Loucy (cell line): ENCODE measurements around the gene ITGA11.

Experiments used
- H2AFZ ChIP-seq: fragments of 200-600 bp; sonication (generic); 2 replicates; pipeline ENCODE4 v1.6.0; 2016; ENCODE audit warnings: antibody characterized with exemption, mild to moderate bottlenecking, low read length, moderate library complexity
- H3F3A ChIP-seq: fragments of 200-600 bp; 2 replicates; pipeline ENCODE4 v1.6.0; 2016; ENCODE audit warnings: antibody characterized with exemption, low read depth, mild to moderate bottlenecking
- H3K27me3 ChIP-seq: fragments of 200-600 bp; sonication (generic); 2 replicates; pipeline ENCODE4 v1.6.1; 2014; ENCODE audit warnings: low read length, mild to moderate bottlenecking; ENCODE audit not compliant: insufficient read depth, poor library complexity, severe bottlenecking
- H3K36me3 ChIP-seq: fragments of 200-600 bp; sonication (generic); 2 replicates; pipeline ENCODE4 v1.6.1; 2016; ENCODE audit warnings: low read length; ENCODE audit not compliant: insufficient read depth
- H3K4me1 ChIP-seq: fragments of 200-600 bp; sonication (generic); 2 replicates; pipeline ENCODE4 v1.5.1; 2014; ENCODE audit warnings: low read length, mild to moderate bottlenecking; ENCODE audit not compliant: insufficient read depth, poor library complexity, severe bottlenecking
- H3K4me2 ChIP-seq: fragments of 200-600 bp; sonication (generic); 2 replicates; pipeline ENCODE4 v1.6.0; 2014; ENCODE audit warnings: antibody characterized with exemption, low read length, low read depth, mild to moderate bottlenecking; ENCODE audit not compliant: poor library complexity, severe bottlenecking
- H3K4me3 ChIP-seq: fragments of 200-600 bp; sonication (generic); 2 replicates; pipeline ENCODE4 v1.5.1; 2014; ENCODE audit warnings: low read length, mild to moderate bottlenecking, mixed read lengths; ENCODE audit not compliant: poor library complexity, severe bottlenecking
- H3K79me2 ChIP-seq: fragments of 200-600 bp; sonication (generic); 2 replicates; pipeline ENCODE4 v1.6.1; 2014; ENCODE audit warnings: low read length; ENCODE audit not compliant: insufficient read depth
- H3K9ac ChIP-seq: fragments of 200-600 bp; sonication (generic); 2 replicates; pipeline ENCODE4 v1.6.0; 2014; ENCODE audit warnings: mild to moderate bottlenecking, low read depth, low read length, moderate library complexity; ENCODE audit not compliant: poor library complexity, severe bottlenecking
- H3K9me2 ChIP-seq: fragments of 200-600 bp; sonication (generic); replicated peaks from 2 replicates; pipeline ENCODE4 v1.6.1; 2016; ENCODE audit warnings: low read depth, low read length, mixed read lengths
- H3K9me3 ChIP-seq: fragments of 200-600 bp; sonication (generic); 2 replicates; pipeline ENCODE4 v1.6.1; 2014; ENCODE audit warnings: mild to moderate bottlenecking, antibody characterized with exemption, low read length, low read depth; ENCODE audit not compliant: insufficient read depth
- H4K20me1 ChIP-seq: fragments of 200-600 bp; sonication (generic); 2 replicates; pipeline ENCODE4 v1.6.0; 2014; ENCODE audit warnings: antibody characterized with exemption, low read length, mild to moderate bottlenecking; ENCODE audit not compliant: insufficient read depth, poor library complexity, severe bottlenecking
- EZH2phosphoT487 ChIP-seq: fragments of 200-600 bp; IDR thresholded peaks from 2 replicates; pipeline ENCODE4 v1.6.1; 2018; ENCODE audit warnings: antibody characterized with exemption, mild to moderate bottlenecking, moderate library complexity, borderline replicate concordance
- TF ChIP-seq, protein P1 (sequence below): fragments of 200-600 bp; sonication (generic); conservative IDR thresholded peaks from 2 replicates; pipeline ENCODE4 v1.5.1; 2014; ENCODE audit warnings: mild to moderate bottlenecking, antibody characterized with exemption, low read length

Gene ITGA11

GRCh38 chr15:68430471-68431036, 1.4 kb downstream of the ITGA11 start:
- H2AFZ ChIP-seq, result no peak overlapping the region
- H3K79me2 ChIP-seq, result no peaks in the 10 kb centered on the region
- no peaks in the 10 kb centered on the region for H3F3A ChIP-seq
- H3K4me3 ChIP-seq, result no peak overlapping the region
- H3K27me3 ChIP-seq, result peaks cover 5% of the 10 kb centered on the region
- TF ChIP-seq EZH2phosphoT487, result no peak
- TF ChIP-seq, protein P1, sequence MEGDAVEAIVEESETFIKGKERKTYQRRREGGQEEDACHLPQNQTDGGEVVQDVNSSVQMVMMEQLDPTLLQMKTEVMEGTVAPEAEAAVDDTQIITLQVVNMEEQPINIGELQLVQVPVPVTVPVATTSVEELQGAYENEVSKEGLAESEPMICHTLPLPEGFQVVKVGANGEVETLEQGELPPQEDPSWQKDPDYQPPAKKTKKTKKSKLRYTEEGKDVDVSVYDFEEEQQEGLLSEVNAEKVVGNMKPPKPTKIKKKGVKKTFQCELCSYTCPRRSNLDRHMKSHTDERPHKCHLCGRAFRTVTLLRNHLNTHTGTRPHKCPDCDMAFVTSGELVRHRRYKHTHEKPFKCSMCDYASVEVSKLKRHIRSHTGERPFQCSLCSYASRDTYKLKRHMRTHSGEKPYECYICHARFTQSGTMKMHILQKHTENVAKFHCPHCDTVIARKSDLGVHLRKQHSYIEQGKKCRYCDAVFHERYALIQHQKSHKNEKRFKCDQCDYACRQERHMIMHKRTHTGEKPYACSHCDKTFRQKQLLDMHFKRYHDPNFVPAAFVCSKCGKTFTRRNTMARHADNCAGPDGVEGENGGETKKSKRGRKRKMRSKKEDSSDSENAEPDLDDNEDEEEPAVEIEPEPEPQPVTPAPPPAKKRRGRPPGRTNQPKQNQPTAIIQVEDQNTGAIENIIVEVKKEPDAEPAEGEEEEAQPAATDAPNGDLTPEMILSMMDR, result no peak
- H3K9me3 ChIP-seq, result no peaks in the 10 kb centered on the region
- H4K20me1 ChIP-seq, result no peaks in the 10 kb centered on the region
- H3K4me1 ChIP-seq, result no peaks in the 10 kb centered on the region
- H3K9me2 ChIP-seq, result no peaks in the 10 kb centered on the region
- H3K4me2 ChIP-seq, result no peak overlapping the region
- no peaks in the 10 kb centered on the region for H3K36me3 ChIP-seq
- H3K9ac ChIP-seq, result no peak overlapping the region

DNA sequence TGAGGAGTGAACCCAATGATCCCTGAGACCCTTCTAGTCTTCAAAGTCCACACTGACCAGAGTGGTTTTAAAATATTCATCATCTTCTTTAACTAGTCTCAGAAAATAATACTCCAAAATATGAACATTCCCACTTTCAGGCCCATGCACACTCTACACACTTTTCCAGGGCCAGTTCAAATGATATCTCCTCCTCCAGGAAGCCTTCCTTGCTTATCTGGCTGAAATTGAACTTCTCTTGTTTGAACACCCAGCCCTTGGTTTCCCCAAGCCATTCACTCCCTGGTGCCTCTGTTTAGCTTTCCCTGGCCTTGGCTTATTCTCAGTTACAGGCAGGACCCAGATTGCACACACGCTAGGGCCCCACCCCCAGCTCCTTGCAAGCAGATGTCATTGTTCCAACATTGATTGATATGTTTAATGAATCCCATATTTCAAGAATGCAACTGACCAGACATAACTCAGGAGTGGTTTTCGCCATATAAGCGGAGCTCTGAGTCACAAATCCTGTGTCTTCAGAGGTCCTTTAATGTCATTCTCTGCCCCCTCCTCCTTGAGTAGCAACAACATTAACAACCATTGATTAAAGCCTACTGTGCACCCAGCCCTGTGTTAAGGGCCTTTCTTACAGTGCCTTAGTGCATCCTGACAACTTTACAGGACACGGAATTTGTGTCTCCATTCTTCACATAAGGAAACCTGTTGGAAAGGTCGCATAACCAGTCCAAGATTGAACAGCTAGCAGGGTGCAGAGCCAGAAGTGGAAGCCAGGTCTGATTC, 2.1 kb downstream of the ITGA11 start:
- no peaks in the 10 kb centered on the region for H3F3A ChIP-seq
- no peak overlapping the region for H2AFZ ChIP-seq
- H3K4me3 ChIP-seq, result no peak overlapping the region
- no peaks in the 10 kb centered on the region for H3K9me2 ChIP-seq
- H3K36me3 ChIP-seq, result no peaks in the 10 kb centered on the region
- peaks cover 5% of the 10 kb centered on the region for H3K27me3 ChIP-seq
- no peaks in the 10 kb centered on the region for H3K4me1 ChIP-seq
- H4K20me1 ChIP-seq, result no peaks in the 10 kb centered on the region
- H3K79me2 ChIP-seq, result no peaks in the 10 kb centered on the region
- no peak overlapping the region for H3K9ac ChIP-seq
- TF ChIP-seq, protein P1, result no peak
- no peak for TF ChIP-seq EZH2phosphoT487
- H3K9me3 ChIP-seq, result no peaks in the 10 kb centered on the region
- H3K4me2 ChIP-seq, result no peak overlapping the region

- Histone ChIP-seq H3K9ac (no peak overlapping the region), H3K4me3 (no peak overlapping the region), H3F3A (no peaks in the 10 kb centered on the region), H2AFZ (no peak overlapping the region), H3K4me2 (no peak overlapping the region), H3K79me2 (no peaks in the 10 kb centered on the region), H3K4me1 (no peaks in the 10 kb centered on the region), H3K9me2 (no peaks in the 10 kb centered on the region), H3K9me3 (no peaks in the 10 kb centered on the region), H3K36me3 (no peaks in the 10 kb centered on the region), H4K20me1 (no peaks in the 10 kb centered on the region), H3K27me3 (peaks cover 5% of the 10 kb centered on the region)
- no peak for TF ChIP-seq EZH2phosphoT487
- TF ChIP-seq, protein P1, result no peak
Observed at GRCh38 chr15:68428431-68428940, 3.5 kb downstream of the ITGA11 start.
